NCI-H2227 (cell line): ENCODE results near the gene SIK2.

Experiments
- DNase-seq: peaks from one replicate; lab custom pipeline; 2025; ENCODE audit not compliant: unreplicated experiment; lab: John Stamatoyannopoulos, UW

Gene SIK2

DNA sequence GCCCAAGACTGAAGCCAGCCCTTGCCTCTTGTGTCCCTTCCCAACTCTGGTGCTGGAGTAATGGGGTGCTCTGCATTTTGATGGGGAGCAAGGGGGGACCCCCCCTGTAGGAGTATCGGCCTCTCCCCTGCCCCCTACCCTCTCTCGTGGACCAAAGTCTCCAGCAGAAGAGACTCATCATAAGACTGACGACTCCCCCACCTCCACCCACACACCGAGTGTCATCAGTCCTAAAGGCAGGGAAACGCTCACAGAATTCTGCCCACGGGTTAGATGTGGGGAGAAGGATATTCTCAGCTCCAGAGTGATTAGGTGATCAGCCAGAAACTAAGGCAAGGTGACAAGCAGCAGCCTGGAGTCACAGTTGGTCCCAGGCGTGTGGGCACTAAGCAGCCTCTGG lies 125.2 kb downstream of the SIK2 start:
- DNase-seq, result no peak

DNA sequence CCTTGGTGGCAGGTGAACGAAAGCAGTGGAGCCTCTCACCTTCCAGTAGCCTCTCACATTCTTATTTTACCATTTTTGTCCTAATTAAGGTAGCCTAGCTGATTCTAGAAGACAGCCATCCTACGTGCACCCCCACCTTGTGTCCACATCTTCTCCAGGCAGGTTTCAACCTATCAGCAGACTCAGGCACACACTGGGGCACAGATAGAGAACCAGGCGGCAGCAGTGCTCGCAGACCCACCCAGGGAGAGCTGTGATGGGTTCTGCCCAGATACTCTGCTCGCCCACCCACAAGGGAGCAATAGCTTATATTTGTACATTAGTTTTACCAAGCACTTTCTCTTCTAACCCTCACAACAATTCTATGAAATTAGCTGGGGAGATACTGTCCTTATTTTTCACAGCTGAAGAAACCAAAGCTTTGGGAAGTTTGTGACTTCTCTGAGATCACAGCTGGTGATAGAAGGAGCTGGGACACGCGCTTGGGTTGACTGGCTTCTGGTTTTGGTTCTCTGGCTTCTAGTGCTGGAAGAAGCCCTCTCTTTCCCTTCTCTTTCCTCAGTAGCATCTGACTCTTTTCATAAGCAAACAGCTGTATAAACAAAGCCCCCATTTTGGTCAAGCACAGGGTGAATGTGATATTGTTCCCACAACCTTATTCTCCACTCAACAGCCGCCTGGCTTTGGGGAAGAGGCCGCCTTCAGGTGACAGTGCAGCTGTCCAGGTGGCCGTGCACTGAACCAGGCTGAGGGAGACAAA lies 127.0 kb downstream of the SIK2 start:
- peak; percentile 18 for DNase-seq

DNA sequence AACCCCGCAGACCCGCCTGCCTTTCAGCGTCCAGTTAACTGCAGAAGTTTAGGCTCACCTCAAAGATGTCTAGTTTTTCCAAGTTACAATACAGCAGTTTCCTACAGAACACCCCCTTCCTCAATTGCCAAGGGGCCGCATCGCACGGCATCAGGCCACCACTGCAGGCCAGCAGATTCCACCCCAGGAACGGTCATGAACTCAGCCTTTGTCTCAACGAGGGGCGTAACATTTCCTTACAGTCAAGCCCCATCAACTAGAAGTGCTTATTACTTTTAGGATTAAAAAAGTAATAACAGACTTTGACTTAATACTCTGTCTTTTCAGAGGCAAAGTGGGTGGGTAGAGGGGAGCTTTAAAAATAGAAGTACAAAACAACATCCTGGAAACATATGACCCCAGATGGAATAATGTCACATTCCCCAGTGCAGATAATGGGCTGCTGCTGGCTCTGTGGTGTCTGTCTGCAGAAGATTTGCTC lies 127.6 kb downstream of the SIK2 start:
- peak; percentile 53 for DNase-seq

DNA sequence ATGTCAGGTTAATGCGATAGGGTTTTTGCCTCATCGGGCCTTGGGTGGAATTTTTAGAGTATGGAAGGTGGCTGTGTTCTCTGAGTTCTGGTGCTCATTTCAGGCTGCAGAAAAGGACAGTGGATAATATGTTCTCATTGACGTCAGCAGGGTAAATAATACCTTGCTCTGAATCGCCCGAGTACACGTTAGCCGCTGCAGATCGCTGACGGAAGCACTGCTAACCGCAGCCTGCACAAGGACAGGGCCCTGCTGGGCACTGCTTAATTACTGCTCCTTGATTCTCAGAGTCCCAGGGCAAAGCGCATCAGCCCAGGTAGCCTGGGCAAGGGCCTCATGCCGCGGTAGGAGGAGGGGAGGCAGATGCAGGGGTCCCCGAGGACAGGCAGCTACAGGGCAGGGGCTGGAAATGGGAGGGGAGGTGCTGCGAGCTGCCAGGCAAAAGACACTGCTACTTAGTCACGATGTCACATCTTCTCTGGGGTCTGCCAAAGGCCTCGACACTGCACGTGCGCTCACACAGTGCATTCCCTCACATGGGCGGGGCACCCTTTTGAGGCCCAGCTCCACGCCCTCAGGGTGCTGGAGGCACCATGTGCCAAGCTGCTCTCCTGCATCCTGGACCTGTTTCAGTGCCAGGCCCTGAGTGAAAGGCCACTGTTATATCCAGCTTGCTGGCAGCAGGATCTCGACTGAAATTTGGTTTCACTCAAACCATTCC lies 128.8 kb downstream of the SIK2 start:
- DNase-seq, result peak; percentile 51

DNA sequence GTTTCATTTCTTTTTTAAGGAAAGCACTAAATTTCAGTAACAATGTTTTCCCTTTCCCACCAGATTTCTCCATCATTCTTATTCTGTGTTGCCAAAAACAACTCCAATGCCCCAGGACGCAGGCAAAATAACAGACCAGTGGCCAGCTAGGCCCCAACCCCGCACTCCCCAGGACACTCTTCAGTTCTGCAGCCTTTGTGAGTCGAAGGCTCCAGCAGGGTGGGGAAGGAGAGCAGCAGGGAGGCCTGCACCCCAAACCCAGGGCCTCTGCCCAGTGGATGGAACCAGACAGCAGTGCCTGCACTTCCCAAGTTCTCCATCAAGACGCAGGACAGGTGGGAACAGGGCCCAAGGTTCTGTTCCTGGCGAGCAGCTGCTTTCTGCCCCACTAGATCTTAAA lies 129.6 kb downstream of the SIK2 start:
- no peak for DNase-seq

DNA sequence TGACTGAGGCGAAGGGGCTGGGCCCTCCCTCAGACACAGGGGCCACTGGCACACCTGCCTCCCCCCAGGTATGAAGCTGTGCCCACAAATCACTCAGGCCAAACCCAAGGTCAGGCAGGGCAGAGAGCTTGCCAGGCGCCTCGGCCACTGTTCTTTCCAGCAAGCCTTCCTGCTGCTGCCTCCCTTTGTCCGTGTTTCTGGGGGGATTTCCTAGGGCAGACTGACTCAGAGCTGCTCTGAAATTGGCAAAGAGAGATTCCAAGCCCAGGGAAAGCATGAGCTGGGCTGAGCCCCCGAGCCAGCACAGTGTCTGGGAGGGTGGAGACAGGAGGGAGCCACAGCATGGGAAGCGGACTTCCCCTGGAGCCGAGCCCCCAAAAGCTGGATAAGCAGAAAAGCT lies 130.8 kb downstream of the SIK2 start:
- no peak for DNase-seq

DNA sequence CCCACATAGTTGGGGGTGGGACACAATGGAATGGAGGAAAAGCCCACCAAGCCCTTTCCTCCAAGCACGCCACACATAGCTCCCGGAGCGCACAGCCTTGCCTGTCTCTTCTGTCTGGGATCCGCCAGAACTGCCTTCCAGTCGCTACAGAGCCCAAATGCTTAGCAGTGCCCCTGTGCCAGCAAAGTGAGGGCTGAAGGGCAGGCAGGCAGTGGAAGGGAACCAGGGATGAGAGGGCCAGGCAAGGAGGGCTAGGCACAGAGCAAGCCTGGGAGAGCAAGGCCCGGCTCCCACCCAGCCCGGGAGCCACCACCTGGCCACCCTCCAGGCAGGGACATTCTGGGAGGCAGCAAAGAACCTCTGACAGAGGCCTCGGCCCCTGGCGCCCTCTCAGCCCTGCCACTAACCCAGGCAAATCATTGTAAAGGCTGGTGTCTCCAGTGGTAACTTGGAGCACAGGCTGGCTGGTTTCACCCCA lies 131.4 kb downstream of the SIK2 start:
- no peak for DNase-seq

DNA sequence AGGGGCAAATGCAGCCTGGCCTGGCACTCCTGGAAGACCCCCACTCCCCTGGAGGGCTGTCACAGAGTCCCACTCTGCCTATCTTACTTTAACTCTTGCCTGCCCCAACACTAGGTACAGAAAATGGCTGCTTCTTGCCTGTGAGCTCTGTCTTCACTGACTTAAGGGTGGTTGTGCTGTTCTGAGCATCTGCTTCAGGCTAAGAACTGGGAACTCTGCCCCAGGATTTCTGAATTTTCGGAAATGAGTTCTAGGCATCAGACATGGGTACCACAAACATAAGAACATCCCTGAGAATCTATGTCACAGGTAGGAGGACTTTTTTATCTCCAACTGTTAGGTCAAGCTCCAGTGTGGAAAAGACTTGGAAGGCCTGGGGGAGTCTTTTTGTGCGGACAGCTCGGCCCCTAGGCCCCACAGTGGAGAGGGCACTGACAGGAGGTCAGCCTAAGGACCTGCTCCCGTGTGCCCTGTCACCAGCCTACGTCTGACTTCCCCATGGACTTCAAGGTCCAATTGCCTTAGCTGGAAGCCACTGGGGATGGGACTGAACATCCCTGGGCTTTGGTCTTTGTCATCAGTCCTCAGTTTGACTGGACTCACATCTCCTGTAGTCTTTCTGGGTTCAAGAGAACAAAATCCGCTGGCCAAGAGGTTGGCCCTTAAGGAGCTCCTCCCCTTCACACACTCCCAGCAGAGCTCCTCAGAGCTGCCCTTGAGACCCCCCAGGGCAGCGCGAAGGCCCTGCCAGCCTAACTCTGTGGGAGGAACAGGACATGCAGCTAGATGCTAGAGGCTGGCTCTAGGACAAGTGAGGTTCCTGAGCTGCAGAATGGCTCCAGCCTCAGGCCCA lies 132.1 kb downstream of the SIK2 start:
- DNase-seq, result no peak

DNA sequence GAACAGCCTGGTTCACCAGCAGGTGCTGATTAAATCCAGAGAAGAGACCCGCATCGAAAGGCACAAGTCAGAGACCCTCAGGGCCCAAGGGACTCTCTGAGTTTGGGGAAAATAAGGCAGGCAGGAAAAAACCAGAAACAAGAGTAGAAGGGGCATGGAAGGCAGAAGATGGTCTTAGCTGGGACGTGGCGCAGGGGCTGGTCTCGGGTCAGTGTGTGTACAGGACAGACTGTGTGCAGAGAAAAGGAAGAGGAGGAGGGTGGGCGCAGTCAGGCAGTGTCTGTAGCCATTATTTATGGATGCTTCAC lies 132.7 kb downstream of the SIK2 start:
- no peak for DNase-seq

DNA sequence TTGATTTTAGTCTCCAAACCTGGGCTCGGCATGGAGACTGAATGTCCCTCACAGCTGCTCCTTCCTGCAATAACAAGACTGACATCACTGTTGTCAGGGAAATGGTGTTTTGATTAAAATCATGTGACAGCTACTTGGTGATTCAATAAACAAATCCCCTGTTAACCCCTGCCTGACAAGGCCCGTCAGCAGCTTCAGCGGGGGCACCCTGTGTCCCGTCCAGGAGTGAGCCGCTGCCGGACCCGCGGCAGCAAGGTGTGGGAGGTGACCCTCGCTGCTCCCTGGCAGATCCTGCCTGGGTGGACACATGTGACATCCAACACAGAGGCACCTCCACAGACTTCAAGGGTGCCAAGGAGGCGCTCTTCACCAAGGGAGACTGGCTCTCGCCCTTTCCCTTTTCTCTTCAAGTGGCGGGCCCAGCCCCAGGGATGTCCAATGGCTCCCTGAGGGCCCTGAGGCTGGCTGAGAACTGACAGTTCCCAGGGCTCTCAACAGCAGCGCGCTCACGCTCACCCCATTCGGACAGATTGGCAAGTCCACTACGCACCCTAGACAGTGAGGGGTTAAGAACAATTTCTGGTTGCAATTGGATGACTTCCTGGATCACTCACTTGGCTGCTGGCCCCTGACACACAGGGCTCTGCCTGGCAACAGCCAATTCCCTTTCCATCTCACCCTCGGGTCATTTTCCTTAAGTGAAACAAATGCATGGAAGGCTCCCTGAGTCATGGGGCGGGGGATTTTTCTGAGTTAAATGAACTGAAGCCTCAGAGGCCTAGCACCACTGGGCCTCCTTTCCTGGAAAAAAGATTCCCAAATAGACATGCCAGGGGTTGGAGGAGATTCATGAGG lies 133.2 kb downstream of the SIK2 start:
- DNase-seq, result peak; percentile 48

DNA sequence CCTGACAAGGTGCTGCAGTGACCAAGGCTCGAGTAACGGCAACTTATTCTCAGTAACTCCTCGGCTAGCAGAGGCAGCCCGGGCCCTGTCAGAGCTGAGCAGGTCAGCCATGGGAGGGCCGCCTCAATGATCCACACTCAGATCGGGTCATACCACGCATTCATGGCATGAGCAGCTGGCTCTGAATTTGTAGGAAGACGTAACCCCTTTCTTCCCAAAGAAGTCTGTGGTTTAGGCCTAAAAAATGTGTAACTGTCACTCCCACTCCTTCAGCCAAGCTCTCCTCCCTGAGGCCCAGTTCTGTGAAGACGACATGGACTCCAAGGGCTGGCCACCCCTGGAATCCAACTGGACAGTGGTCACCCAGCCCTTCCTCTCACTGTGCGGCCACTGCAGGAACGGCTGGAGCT lies 133.9 kb downstream of the SIK2 start:
- no peak for DNase-seq

DNA sequence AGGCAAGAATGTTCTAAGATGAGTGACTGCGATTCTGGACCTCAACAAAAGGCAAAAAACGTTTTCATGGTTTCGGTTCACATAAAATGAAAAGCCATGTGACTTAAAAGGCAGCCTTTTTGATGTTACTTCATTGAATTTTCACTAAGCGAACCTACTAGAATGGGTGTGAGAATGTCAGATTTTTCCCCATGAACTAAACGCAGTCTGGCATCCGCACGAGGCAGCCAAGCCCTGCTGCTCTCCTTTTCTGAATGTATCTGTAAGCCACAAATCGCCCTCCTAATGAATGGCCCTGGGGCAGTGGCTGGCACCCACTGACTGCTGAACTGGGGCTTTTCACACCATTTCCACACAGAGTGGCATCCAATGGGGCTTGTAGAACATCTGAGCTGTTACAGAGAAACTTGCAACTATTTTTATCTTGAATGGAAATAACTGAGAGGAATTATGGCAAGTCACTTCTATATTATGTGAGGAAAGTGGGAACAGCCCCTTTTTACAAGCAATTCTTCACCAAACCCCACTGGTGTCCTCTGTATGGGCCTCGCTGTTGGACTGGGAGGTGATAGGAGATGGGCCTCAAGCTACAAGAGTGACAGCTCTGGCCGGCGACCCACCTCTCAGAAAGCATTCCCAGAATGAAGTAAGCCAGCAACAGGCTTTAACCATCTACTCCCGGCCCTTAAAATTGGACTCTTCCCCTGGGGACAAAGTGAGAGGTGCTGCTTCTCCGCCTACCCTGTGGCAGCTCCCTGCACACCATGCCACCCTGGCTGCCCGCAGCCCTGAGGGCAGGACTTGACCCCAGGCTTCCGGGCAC lies 134.6 kb downstream of the SIK2 start:
- DNase-seq, result no peak

DNA sequence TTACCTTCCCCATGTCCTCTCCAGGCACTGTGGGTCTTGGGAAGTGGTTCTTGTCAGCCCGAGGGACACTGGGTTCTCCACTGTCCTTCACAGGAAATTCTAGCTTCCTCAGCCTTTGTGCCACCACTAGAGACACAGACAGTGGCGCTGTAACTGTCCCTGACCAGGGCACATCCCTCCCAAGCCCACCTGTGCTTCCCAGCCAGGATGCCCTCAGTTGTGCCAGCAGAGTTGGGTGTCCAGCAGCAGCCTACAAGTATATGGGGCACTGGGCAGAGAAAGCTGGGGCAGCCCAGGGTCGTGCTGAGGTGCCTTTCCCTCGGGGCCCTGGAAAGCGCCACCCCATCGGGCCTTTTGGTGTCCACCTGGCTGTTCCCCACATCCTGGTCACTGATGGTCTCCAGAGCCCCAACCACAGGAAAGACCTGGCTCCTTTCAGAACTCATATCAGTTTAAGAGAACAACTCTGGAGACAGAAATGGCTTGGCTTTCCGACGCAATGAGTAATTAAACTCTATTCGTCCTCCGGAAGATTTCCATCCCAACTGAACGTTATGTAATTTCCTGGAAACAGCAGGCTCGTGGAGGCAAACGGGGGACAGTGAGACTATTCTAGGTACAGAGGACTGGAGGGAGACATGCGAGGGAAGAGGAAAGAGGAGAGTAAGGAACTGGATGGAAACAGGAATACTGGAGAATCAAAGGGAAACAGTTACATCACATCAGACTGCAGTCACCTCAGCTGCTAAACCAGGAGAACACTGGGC lies 135.4 kb downstream of the SIK2 start:
- no peak for DNase-seq

DNA sequence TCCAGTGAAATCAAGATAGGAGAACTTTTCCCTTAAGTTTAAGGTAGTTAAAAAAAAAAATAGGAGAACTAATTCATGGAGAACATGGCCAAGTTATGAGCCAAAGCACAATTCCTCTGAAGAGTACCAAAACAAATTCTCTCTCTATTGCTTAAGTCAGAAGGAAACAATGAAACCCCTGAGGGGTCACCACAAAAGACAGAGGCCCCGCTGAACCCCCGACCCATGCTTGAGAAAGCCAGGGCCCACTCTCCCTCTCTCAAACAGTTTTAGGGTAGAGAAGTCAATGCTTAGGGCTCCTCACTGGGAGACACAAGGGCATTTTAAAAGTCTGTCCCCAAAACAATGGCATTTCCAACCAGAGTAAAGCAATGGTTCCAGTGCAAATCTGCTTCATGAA lies 137.1 kb downstream of the SIK2 start:
- no peak for DNase-seq

DNA sequence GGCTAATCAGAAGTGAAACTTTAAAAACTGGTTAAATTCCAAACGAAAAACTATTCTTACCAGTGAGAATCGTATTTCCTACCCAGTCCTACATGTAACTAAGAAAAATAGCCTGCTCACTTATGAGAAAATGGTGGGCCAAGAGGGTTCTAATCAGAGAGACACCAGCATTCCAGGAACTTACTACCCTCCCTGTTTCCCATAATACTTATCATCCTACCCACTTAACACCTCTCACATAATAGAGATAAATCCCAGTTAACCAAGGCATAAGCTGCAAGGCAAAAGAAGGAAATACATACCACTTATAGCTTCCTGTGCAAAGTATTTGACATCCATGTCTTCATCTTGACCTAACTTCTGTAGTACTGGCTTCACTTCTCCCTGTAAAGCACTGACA lies 139.5 kb downstream of the SIK2 start:
- no peak for DNase-seq

DNA sequence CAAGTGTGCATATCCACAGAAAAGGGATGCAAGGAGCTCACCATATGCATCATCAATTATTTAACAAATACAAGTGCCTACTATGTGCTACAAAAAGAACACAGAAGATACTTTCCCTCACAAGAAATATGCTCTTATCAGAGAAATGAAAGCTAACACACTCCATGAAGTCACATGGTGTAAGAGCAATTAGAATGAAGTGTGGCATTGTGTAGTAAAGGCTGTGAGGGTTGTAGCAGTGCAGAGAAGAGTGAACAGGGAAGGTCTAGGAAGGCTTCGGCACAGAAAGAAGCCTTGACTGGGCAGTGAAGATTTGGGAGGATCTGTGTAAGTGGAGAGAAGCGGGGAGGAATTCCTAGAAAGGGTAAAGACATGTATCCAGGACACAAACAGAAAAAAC lies 141.5 kb downstream of the SIK2 start:
- DNase-seq, result no peak

DNA sequence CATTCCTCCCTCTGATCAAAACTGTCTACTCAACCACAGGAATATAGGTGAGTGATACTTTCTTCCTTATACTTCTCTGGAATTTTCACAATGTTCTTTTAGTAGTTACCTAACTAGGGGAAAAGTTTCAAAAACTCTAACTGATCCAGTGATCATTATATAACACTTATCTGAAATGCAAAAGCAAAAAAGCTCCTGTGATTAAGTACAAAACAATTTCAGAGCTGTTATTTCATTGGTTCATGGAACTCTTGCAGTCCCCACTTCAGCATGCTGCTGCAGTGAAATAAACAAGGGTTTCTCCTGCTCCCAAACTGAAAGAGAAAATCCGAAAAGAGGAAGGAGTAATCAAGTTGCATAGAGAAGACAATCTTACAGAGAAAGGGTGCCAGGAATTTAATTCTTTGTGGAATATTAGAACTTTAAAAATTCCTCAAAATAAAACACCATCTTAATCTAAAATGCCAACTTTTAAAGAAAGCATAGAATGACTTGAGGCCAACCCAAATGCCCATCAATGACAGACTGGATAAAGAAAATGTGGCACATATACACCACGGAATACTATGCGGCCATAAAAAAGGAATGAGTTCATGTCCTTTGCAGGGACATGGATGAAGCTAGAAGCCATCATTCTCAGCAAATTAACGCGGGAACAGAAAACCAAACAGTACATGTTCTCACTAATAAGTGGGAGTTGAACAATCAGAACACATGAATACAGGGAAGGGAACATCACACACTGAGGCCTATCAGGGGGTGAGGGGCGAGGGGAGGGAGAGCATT lies 143.7 kb downstream of the SIK2 start:
- DNase-seq, result no peak

DNA sequence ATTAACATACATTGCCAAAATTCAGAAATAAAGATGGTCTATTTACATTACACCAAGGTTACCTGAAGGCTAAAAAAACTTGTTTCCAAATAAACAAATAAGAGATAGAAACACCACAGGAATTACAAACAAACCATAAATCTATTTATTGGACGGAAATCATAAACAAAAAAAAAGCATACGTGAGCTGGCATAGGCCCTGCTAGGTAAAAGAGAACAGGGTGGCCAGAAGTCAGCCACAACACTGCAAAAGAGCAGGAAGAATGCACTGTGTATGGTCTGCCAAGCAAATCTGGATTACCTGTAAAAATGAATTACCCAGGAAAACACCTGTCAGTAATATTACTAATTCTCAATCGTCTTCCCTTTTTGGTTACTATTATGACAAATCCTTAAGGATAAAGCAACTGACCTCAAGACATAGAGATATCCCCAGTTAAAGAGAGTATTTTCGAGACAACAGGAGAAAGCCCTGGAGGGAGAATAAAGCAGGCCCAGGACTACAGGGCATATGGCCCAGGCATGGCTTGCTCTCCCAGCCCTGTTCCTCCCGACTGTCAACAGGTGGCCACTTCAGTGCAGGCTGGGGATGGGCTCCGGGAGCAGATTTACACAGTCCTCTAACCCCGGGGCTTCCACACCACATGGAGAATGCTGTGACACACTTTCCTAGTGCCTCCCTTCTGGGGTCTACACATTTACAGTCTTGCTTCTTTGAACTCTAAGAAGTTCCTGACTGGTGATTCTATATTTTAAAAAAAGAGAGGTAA lies 146.0 kb downstream of the SIK2 start:
- no peak for DNase-seq
